ENCODE results near the gene RLF.
A peak's percentile ranks its signal among the peaks of the same experiment; 100 is the strongest.

RLF gene, protein sequence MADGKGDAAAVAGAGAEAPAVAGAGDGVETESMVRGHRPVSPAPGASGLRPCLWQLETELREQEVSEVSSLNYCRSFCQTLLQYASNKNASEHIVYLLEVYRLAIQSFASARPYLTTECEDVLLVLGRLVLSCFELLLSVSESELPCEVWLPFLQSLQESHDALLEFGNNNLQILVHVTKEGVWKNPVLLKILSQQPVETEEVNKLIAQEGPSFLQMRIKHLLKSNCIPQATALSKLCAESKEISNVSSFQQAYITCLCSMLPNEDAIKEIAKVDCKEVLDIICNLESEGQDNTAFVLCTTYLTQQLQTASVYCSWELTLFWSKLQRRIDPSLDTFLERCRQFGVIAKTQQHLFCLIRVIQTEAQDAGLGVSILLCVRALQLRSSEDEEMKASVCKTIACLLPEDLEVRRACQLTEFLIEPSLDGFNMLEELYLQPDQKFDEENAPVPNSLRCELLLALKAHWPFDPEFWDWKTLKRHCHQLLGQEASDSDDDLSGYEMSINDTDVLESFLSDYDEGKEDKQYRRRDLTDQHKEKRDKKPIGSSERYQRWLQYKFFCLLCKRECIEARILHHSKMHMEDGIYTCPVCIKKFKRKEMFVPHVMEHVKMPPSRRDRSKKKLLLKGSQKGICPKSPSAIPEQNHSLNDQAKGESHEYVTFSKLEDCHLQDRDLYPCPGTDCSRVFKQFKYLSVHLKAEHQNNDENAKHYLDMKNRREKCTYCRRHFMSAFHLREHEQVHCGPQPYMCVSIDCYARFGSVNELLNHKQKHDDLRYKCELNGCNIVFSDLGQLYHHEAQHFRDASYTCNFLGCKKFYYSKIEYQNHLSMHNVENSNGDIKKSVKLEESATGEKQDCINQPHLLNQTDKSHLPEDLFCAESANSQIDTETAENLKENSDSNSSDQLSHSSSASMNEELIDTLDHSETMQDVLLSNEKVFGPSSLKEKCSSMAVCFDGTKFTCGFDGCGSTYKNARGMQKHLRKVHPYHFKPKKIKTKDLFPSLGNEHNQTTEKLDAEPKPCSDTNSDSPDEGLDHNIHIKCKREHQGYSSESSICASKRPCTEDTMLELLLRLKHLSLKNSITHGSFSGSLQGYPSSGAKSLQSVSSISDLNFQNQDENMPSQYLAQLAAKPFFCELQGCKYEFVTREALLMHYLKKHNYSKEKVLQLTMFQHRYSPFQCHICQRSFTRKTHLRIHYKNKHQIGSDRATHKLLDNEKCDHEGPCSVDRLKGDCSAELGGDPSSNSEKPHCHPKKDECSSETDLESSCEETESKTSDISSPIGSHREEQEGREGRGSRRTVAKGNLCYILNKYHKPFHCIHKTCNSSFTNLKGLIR (N-terminal part only)

DNA sequence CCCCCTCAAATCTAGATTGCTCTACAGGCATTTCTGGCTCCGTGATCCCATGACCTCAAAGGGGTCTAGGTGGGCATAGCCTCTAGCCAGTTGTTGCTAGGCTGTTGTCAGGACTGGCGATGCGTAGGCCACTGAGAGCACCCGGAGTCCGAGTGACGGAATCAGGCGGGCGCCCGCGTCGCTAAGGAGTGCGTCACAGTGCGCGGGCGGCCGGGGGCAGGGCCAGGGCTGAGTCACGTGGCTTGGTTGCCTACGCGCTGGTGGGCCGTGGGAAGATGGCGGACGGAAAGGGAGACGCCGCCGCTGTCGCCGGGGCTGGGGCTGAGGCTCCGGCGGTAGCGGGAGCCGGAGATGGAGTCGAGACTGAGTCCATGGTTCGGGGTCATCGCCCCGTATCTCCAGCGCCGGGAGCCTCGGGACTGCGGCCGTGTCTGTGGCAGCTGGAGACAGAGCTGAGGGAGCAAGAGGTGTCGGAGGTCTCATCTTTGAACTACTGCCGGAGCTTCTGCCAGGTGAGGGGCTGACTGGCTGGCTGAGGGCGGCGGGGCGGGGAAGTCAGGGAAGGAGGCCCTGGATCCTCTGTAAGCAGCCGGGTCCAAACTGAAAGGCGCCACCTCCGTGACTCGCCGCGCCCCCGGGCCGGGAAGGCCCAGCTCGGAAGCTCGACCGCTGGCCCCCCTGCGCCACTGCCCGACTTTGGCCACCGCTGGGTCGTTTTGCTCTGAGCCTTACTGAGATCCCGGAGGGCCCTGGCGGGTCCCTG is at the start of gene RLF:
Gene RLF (plus strand): TSS at position 263 of the 763 bp plus-strand sequence. CDS start 13 bp downstream, at position 276.
- peak; percentile 96 for ATAC-seq

DNA sequence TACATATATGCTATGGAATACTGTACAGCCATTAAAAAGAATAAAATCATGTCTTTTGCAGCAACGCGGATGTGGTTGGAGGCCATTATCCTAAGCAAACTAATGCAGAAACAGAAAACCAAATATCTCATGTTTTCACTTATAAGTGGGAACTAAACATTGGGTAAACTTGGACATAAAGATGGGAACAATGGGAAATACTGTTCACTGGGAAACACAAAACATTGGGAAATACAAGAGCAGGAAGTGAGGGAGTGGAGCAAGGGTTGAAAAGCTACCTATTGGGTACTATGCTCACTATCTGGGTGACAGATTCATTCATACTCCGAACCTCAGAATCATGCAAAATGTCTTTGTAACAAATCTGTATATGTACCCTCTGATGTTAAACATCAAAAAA is 46.8 kb upstream of the RLF start:
- ATAC-seq, result no peak

DNA sequence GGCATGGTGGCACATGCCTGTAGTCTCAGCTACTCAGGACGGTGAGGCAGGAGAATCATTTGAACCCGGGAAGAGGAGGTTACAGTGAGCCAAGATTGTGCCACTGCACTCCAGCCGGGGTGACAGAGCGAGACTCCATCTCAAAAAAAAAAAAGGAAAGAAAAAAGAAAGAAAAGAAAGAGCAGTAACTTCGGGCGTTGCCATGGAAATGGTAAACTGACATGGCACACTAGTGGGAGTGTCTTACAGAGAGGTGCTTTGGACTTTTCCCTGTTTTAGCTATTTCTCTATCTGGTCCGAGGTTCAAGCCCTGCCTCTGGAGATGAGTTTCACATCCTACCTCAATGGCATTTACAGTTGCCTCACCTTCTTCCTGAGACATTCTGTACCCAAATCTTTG is 41.1 kb upstream of the RLF start:
- ATAC-seq, result no peak

DNA sequence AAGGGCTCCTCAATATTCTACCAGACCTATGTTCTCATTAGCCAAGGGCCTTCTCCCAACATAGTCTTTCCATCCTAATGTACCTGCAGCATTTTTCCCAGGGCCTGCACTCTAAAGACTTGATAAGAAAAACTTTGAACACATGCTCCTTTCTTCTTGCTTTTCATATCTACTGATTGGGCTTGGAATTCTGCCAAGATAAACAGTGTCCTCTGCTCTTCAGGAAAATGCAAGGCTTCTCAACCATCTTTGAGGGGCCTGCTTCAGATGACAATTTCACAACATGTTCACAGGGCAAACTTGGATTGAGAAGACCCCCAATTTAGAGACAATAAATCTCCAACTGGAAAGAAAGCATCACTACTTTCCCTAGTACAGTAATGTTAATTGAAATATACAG is 38.3 kb upstream of the RLF start:
- ATAC-seq, result no peak

DNA sequence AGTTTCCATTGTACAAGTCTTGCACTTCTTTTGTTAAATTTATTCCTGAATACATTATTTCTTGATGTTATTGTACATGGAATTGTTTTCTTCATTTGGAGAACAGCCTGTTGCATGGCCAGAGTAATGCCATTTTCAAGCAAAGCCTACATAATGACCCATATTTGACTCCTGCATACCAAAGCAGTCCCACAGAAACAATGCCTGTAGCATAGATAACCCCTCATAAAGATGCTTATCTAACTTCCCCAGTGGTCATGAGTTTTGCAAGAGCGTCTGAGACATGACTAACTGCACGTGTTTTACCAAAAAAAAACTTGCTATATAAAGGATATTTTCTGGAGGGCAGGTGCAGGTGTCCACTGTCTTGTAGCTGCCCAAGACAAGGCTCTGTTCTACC is 30.3 kb upstream of the RLF start:
- no peak for ATAC-seq

DNA sequence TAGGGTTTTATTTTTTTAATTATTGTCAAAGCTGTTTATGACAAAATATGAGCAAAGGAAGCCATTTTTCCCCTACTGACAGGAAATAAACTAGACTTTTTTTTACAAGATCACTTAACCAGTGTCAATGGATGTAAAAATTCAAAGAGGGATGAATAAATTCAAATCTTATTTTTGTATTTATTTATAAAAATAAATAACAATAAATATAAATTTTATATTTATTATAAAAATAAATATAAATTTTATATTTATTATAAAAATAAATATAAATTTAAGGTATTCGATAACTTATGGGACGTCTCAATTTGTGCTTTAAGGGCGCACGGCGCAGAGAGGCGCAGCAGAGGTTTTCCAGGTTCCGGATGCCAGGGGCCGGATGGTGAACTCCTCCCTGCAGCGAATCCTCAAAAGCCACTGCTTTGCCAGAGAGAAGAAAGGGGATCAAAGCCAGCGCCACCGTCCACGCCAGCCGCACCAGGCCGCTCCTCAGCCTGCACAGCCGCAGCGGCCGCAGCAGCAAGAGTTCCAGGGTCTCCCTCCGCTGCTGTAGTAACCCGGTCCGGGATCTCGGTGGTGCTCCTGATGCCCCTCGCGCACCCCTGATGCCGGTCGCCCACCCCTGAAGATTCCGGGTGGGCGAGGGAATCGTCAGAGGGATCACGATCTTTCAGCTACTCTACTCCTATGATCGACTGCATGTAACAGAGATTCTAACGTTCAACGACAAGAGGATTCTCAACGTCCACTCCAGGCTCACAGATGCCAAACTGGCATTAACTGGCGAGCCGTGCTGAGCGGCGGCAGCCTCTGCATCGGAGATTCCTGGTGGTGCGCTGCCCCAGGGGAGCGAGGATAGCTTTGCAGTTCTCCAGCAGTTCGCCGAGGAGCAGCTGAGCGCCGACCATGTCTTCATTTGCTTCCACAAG is 28.5 kb upstream of the RLF start:
- ATAC-seq, result no peak

DNA sequence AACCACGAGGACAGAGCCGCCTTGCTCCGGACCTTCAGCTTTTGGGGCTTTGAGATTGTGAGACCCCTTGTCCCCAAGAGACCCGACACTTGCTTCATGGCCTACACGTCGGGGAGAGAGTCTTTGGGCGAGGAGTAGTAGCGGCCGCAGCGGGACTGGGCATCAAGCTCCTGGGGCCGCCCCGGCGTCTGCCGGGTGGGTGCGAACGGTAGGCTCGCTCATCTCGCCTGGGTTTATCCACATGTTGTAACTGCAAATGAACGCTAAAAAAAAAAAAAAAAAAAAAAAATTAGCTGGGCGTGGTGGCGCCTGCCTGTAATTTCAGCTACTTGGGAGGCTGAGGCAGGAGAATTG is 27.9 kb upstream of the RLF start:
- no peak for ATAC-seq

DNA sequence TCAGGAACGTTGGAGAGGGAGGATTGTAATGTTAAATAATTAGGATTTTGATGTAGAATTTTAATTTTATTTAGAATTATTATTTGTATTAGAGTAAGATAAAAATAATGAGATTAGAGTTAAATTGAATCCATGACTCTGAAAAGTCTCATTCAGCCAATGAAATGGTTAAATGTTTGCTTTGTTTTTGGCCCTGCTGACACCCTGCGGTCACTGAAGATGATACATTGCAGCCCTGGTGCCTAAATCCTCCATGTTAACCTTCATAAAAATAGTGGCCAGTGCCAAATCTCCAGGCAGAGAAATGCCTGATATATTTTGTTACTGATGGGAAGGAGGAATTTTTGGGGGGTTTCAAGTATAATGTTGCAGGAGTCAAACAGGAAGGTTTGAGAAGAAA is 27.3 kb upstream of the RLF start:
- no peak for ATAC-seq

DNA sequence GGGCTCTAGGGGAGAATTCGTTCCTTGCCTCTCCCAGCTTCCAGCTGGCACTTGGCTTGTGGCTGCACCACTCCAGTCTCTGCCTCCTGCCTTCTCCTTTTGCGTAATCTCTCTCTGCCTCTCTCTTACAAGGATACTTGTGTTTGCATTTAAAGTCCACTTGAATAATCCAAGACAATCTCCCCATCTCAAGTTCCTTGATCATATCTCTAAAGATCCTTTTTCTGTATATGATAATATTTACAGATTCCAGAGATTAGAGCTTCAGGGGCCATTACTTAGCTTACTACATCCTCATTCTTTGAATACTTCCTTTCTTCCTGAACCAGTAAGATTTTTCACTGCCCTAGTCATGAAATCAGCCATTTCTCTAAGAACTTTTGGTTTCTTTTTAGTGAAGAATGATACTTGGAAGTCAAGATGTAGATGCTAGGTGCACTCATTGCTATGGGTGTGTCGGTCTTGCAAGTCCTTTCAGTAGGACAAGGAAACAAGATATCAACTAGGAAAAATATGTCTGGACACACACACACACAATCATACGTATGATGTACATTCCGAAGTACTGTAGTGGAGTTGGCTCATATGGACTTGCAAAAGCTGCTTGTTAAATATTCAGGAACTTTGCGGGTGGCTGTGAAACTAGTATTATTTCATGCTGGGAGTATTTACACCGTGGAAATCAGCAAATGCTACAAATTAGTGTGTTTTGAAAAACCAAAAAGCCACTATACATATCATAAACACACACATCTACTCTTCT is 20.8 kb upstream of the RLF start:
- ATAC-seq, result no peak

DNA sequence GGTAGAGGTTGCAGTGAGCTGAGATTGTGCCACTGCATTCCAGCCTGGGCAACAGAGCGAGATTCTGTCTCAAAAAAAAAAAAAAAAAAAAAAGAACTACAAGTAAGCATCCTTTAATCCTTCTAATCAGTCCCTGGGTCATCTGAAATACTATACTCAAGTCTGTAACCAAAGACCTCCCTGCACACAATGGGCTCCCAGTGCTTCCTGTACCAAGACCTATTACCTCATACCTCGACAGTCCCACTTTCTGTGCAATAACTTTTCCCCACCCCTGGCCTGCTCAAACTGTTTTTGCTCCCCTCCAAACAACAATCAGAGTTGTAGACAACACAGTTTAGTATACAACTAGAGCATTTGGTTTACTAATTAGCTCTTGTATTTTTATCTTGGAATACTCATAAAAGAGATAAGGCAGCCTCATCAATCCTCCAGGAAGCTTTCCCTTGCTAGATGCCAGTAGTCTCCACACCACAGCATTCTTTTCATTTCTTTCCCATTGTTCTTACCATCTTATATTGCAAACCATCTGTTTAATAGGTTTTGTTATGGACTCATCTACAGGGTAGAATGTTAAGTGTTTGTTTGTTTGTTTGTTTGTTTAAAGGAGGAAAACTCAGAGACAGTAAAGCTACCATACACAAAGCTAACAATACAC is 19.2 kb upstream of the RLF start:
- ATAC-seq, result no peak

DNA sequence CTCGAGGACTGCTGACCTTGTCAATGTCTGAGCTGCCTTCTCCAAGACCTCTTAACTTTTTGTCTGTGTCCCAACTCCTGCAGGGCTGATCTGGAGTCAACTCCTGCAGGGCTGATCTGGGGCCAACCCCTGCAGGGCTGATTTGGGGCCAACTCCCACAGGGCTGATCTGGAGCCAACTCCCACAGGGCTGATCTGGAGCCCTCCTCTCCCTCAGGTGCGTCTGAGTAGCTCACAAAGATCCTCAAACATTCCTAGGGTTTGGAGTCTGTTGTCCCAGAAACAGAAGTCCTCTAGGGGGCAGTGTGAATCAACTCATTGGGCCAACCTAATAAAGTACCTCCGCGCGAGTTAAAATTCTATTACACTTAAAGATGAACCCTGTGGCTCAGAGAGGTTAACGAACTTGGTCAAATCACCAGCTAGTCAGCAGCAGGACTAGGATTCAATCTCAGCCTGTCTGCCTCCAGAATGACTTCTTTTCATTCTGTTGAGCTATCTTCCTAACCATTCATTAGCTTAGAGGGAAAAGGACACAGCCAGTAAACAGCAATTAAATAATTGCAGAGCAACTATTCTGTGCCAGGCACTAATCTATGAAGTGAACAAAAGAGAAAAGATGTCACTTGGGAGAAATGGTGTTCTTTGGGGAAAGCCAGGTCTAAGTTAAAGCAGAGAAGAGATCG is 17.2 kb upstream of the RLF start:
- ATAC-seq, result peak; percentile 56 to 89

DNA sequence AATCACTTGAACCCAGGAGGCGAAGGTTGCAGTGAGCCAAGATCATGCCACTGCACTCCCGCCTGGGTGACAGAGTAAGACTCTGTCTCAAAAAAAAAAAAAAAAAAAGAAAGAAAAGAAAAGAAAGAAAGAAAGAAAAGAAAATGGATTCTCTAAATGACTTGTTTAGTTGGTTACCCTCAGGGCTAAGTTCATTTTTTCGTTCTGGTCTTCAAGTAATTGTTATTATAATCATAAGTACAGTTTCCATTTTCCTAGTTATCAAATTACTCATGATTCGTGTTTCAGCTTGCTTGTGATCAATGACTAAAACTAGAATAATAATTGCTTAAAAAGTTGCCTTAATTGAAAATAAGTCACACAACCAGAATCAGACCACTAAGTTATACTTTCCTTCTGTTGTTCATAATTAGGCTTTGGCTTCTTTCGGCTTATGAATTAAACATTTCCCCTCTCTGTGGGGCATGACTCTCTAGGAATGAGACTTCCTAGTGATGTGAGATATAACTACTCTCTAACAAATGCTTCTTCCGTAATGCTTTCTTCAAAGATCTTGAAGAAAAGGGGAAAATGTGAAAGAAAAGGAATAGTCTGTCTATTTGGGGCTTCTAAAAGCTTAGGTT is 9.6 kb upstream of the RLF start:
- peak; percentile 27 to 28 for ATAC-seq

DNA sequence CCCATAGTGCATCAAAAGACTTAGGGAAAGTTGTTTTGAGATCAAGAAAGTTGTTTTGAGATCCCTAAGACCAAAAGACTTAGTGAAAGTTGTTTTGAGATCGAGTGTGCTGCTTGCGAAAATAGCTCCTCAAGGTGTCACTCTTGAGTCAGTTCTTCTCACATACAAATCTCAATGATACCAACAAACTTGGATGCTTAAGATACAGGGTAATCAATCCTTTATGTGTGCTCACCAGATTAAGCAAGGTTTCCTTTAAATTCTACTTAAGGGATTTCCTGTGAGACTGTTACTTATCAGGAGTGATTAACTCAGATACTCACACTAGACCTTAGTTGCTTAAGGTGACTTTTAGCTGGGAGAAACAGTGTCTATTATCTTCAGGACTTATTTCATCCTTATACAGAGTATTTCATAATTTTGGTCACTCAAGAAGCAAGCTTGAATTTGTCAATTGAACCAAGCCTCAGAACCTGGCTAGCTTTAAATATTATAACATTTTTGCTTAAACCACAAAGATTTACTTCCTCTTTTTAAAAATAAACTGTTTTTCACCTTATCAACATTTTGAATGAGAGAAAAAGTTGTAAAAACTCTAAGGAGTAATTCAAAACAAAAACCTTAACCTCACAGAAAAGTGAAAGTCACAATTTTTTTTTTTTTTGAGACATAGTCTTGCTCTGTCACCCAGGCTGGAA is 8.0 kb upstream of the RLF start:
- peak in 1 of 2 donors; percentile 59 for ATAC-seq

DNA sequence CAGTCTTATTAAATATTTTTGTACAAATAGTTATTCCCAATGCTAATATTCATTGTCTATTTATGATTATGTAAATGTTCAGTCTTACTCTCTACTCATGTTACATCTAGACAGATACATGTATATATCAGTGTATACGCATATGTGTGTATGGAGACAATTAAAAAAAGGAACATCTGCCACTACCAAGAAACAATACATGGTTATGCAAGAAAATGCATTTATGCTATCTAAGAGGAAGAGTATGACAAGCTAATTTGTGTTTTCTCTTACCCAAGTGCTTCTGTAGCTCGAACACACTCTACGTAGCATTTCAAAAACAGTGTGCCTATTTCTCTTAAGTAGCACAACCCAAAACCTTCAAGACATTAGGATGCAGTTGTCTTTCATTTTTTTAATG is 6.1 kb upstream of the RLF start:
- ATAC-seq, result no peak

DNA sequence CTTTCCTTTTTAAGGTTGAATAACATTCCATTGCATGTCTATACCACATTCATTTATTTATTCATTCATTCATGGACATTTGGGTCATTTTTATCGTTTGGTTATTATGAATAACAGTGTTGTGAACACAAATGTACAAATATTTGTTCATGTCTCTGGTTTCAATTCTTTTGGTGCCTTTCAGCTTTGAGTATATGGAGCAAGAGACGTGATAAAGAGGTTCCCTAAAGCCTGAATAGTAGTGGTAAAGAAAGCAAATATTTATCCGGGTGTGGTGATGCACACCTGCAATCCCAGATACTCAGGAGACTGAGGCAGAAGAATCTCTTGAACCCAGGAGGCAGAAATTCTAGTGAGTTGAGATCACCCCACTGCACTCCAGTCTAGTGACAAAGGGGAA is 5.3 kb upstream of the RLF start:
- ATAC-seq, result no peak

DNA sequence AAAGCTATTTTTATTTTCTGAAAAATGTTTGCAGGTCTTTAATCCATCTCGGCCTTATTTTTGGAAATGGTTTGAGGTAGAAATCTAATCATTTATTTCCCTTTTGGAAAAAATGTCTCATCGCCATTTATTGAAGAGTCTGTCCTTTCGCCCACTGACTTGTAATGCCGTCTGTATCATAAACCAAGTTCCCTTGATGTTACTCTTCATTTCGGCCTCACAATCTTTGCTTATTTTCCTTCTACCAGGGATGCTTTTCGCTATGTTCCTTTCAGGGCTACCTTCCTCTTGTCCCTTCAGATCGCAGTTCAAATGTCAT is 422 bp upstream of the RLF start:
- ATAC-seq, result no peak

DNA sequence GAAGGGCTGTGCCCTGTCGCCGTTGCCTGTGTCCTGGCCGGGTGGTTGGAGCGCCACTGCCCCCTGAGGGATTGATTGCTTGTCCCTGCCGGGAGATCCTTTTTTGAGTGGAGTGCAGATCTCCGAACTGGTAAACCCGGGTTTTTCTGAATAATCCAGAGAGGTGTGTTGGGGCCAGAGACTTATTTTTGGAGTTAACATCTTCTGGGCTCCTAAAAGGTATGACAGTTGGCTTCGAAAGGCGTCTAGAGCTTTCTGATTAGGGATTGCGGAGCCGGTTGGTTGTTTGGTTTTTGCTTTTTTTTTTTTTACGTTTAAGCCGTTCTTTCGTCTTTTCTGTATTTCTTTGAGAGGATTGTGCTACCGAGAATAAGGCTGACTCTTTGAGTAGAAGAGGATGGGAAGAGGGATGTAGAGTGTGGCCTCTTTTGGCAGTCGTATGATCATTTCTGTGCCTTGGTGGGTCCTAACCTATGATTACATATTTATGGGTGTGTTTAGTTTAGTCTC is 756 bp downstream of the RLF start:
- peak; percentile 4 for ATAC-seq

All from activated CD4-positive, CD25-positive, alpha-beta regulatory T cell treated with anti-CD3 and anti-CD28 coated beads, Interleukin-2, amount 50 U/mL, for 24 hours (primary cell).